Measurements from ENCODE around the gene SHISA7. TPM values are rescaled to one million over a fixed set of nuclear protein-coding genes. Genes with fewer than 3 reads are reported as not detected.
A peak's percentile ranks its signal among the peaks of the same experiment; 100 is the strongest.

SHISA7 gene
- total RNA-seq, 1 experiment from 2014 or later, result not detected

GRCh38 chr19:55461259-55461973 lies 18.3 kb upstream of the SHISA7 start, which contains the start of gene ISOC2:
Gene ISOC2, minus strand, starts transcription at chr19:55461642. Its CDS starts 5,156 bp downstream, at chr19:55456486.
- Histone ChIP-seq H3K27ac (peak within 1 kb of the TSS; percentile 76), H3K27me3 (no peaks in the 10 kb centered on the region), H3K9me3 (replicated peaks) (no peaks in the 10 kb centered on the region), H3K4me1 (peaks cover 7% of the 10 kb centered on the region; the same call in 1 of the 2 replicates), H3K4me3 (peak within 1 kb of the TSS; percentile 69), H3K36me3 (no peaks in the 10 kb centered on the region)
- DNase-seq, result peak; percentile 100

GRCh38 chr19:55460670-55461258 lies 17.7 kb upstream of the SHISA7 start:
- DNase-seq, result peak; percentile 88
- Histone ChIP-seq H3K9me3 (replicated peaks) (no peaks in the 10 kb centered on the region), H3K4me1 (peaks cover 7% of the 10 kb centered on the region; the same call in 1 of the 2 replicates), H3K36me3 (no peaks in the 10 kb centered on the region), H3K4me3 (peak overlapping the region; percentile 69), H3K27me3 (no peaks in the 10 kb centered on the region), H3K27ac (peak overlapping the region; percentile 76)

DNA sequence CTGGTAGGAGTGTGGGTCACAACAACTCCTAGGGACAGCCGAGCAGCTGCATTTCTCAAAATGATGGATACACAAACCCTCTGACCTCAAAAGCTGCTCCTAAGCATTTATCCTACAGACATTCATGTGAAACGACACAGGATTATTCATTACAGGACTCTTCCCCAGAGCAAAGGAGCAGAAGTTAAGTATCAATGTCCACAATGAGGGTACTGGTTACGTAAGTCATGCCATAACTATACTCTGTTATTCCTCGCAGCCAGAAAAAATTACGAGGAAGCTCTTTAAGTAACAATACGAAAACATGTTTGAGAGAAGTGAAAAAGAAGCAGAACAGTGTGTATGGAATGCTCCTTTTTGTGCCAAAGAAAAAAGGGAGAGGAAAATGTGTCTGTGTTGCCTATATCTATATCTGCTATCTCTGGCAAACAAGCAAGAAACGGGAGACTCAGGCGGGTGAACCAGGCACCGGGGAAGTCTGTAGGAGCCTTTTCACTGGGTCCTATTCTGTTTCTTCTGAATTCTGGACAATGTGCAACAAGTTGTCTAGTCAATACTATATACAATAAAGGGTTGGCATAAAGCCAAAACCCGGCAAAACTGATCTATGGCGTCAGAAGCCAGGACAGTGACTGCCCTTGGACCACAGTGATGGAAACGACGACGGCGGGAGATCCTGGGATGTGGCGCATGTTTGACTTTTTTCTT lies 17.0 kb upstream of the SHISA7 start:
- peak overlapping the region; percentile 69 for H3K4me3 ChIP-seq

DNA sequence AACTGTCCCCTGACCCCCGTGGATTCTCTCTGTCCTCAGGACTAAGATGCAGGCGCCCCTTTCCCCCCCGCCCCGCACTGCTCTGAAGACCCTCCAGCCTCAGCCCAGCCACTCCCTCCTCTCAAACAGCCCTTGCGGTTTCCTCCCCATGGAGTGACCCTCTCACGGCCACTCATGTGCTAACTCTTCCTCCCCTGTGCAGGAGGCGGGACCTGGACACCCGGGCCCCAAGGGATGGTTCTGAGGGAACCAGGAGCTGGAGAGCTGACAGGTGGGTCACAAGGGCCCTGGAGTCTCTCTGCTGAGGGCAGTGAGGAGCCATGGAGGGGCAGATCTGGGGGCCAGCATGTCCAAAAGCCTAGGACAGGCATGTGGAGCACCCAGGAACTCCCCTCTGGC lies 16.4 kb upstream of the SHISA7 start:
- Histone ChIP-seq H3K27me3 (no peaks in the 10 kb centered on the region), H3K9me3 (replicated peaks) (no peaks in the 10 kb centered on the region), H3K36me3 (no peaks in the 10 kb centered on the region), H3K27ac (no peak overlapping the region), H3K4me1 (peaks cover 7% of the 10 kb centered on the region; the same call in 1 of the 2 replicates), H3K4me3 (no peak overlapping the region)
- DNase-seq, result no peak

More for the DNA sequence above, 17.0 kb upstream of the SHISA7 start:
- DNase-seq, result no peak
- Histone ChIP-seq H3K4me1 (peaks cover 7% of the 10 kb centered on the region; the same call in 1 of the 2 replicates), H3K27ac (no peak overlapping the region; the same call in 1 of the 2 replicates), H3K9me3 (replicated peaks) (no peaks in the 10 kb centered on the region), H3K36me3 (no peaks in the 10 kb centered on the region), H3K27me3 (no peaks in the 10 kb centered on the region)

DNA sequence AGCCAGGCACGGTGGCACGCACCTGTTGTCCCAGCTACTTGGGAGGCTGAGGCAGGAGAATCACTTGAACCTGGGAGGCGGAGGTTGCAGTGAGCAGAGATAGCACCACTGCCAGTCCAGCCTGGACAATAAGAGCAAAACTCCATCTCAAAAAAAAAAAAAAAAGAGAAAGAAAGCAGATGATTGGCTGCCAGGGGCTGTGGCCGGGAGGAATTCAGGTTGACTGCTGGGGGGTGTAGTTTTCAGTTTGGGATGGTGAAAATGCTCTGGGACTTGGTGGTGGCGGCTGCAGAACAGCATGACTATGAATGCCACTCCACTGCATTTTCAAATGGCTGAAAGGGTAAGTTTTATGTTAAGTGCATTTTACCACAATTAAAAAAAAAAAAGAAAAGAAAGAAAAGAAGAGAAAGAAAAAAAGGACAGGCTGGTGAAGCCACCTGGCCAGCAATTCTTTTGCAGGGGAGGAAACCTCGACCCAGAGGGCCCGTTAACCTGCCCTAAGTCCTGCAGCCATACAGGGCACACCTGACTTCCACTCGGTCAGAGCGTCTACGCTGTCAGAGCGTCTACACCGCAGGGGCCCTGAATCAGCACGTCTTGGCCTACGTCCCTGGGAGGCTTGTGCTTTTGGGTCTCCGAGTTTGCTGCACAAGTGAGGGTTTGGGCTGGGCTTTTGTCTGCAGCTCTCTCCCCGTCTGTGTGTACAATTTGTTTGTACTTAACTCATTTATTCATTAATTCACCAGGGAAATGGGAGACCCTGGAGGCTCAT lies 14.8 kb upstream of the SHISA7 start:
- H3K4me1 ChIP-seq, result peaks cover 7% of the 10 kb centered on the region; the same call in 1 of the 2 replicates
- H3K27ac ChIP-seq, result no peak overlapping the region
- no peak for DNase-seq
- H3K4me3 ChIP-seq, result no peak overlapping the region
- H3K9me3 ChIP-seq (replicated peaks), result no peaks in the 10 kb centered on the region
- no peaks in the 10 kb centered on the region for H3K27me3 ChIP-seq
- no peaks in the 10 kb centered on the region; the same call in 1 of the 2 replicates for H3K36me3 ChIP-seq

GRCh38 chr19:55456347-55456746 lies 13.2 kb upstream of the SHISA7 start:
- Histone ChIP-seq H3K4me3 (no peak overlapping the region), H3K36me3 (no peaks in the 10 kb centered on the region; the same call in 1 of the 2 replicates), H3K27ac (no peak overlapping the region), H3K27me3 (no peaks in the 10 kb centered on the region), H3K4me1 (peaks cover 7% of the 10 kb centered on the region; the same call in 1 of the 2 replicates), H3K9me3 (replicated peaks) (no peaks in the 10 kb centered on the region)
- no peak for DNase-seq

DNA sequence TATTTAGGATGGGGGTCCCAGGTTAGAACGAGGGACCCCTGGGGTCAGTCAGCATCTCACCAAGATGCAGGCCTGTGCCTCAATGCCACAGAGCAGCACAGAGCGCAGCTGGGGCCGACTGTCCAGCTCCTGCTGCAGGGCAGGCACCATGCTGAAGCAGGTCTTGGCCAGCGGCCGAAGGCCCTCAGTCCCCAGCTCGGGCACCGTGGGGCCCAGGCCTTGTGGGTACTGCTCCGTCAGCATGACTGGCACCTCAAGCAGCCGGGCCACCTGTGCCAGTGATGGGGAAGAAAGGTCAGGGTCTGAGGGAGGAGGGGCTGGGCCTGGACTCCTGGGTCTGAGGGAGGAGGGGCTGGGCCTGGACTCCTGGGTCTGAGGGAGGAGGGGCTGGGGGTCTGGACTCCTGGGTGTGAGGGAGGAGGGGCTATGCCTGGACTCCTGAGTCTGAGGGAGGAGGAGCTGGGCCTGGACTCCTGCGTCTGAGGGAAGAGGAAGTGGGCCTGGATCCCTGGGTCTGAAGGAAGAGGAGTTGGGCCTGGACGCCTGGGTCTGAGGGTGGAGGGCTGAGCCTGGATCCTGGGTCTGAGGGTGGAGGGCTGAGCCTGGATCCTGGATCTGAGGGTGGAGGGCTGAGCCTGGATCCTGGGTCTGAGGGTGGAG lies 12.6 kb upstream of the SHISA7 start:
- Histone ChIP-seq H3K27ac (no peak overlapping the region), H3K4me3 (no peak overlapping the region), H3K9me3 (replicated peaks) (no peaks in the 10 kb centered on the region), H3K36me3 (no peaks in the 10 kb centered on the region; the same call in 1 of the 2 replicates), H3K4me1 (peaks cover 6% of the 10 kb centered on the region; the same call in 1 of the 2 replicates), H3K27me3 (no peaks in the 10 kb centered on the region)
- no peak for DNase-seq

DNA sequence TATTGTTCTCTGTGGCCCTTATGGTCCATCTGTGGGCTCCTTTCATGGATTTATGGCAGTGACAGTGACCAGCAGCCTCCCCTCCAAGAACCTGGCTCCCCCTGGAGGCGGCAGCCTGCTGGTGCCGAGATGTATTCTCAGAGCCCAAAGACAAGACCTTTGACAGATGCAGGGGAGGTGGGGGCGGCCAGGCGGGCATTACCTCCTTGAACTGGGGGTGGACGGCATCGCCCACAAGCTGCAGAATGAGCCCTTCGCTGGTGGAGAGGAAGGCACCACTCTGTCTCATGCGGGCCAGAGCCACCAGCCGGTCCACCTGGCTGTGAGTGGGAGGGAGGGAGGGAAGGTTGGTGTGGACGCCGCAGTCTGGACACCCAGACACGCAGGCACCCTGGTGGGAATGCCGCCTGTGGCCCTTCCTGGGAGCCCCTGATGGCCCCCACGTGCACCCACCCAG lies 11.7 kb upstream of the SHISA7 start:
- H3K27ac ChIP-seq, result no peak overlapping the region
- no peaks in the 10 kb centered on the region for H3K4me1 ChIP-seq
- H3K36me3 ChIP-seq, result no peaks in the 10 kb centered on the region; the same call in 1 of the 2 replicates
- peak; percentile 54 to 63 for DNase-seq
- no peaks in the 10 kb centered on the region for H3K27me3 ChIP-seq
- no peak overlapping the region for H3K4me3 ChIP-seq
- no peaks in the 10 kb centered on the region for H3K9me3 ChIP-seq (replicated peaks)

- Histone ChIP-seq H3K36me3 (no peaks in the 10 kb centered on the region; the same call in 1 of the 2 replicates), H3K27ac (no peak overlapping the region), H3K27me3 (no peaks in the 10 kb centered on the region), H3K9me3 (replicated peaks) (no peaks in the 10 kb centered on the region), H3K4me3 (no peak overlapping the region), H3K4me1 (no peaks in the 10 kb centered on the region)
- DNase-seq, result no peak
These were observed 10.6 kb upstream of the SHISA7 start for GRCh38 chr19:55453511-55454260.

DNA sequence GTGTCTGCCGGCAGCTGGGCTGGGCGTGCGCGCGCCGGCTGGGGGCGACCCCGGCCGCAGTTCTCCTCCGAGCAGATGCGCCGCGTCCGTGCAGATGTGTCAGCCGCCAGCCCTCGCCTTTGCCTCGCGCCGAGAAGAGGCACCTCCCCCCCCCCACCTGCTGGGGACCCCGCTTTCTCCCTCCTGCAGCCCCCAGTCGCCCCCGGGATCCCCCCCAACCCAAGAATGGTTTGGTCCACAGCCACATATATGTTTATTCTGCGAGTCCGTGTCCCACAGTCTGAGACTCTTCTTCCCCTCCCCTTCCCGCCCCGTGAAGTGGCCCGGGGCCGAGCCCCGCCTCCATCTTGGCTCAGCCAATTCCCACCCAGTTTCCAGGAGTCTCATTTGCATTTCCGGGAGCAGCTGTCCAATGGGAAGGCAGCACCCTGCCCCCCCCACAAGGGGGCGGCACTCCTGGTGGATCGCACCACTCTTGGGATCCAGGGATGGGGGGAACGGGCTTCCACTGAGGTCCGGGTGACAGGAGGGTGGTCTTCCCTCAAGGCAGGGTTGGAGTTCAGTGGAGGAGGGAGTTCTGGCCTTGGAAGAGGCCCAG lies 9.7 kb upstream of the SHISA7 start:
- Histone ChIP-seq H3K4me3 (no peak overlapping the region), H3K27ac (no peak overlapping the region), H3K27me3 (no peaks in the 10 kb centered on the region), H3K9me3 (replicated peaks) (no peaks in the 10 kb centered on the region), H3K36me3 (no peaks in the 10 kb centered on the region; the same call in 1 of the 2 replicates), H3K4me1 (no peaks in the 10 kb centered on the region)
- DNase-seq, result peak; percentile 79 to 81

DNA sequence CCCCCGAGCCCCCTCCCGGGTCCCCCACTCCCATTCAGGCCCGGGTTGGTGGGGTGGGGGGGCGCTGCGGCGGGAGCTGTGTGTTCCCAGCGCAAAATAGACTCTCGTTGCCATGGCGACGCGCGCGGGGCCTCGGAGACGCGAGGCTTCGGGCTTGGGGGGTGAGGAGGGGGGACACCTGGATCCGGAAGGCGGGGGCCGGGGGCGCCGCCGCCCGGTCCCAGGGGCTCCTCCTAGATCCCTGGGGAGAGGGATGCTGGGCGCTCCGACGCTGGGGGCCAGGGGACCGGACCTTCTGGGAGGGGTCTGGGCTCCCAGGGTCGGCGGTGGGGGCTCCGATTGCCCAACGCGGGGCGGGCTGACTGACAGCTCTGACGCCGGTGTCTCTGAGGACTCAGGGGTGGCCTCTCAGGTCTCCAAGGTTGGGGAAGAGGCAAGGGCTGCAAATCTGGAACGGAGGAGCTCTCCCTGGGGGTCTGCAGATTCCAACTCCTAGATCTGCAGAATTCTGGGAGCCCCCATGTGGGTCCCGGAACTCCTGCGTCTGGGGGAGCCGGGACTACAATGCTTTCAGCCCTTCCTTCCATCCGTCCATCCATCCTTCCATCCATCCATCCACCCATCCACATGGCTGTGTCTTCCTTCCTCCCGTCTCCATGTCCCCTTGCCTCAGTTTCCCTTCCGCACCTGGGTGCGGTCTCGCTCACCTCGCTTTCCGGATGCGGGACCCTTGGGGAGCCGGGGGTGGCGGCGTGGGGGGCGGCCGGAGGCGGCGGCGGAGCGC lies 9.1 kb upstream of the SHISA7 start:
- no peak for DNase-seq
- Histone ChIP-seq H3K4me1 (no peaks in the 10 kb centered on the region), H3K27me3 (no peaks in the 10 kb centered on the region), H3K36me3 (no peaks in the 10 kb centered on the region; the same call in 1 of the 2 replicates), H3K4me3 (no peak overlapping the region), H3K27ac (no peak overlapping the region), H3K9me3 (replicated peaks) (no peaks in the 10 kb centered on the region)

- no peak overlapping the region for H3K27ac ChIP-seq
- H3K4me3 ChIP-seq, result peak overlapping the region; percentile 17; the same call in 1 of the 2 replicates
- no peak for DNase-seq
- no peaks in the 10 kb centered on the region for H3K4me1 ChIP-seq
- no peaks in the 10 kb centered on the region for H3K27me3 ChIP-seq
- no peaks in the 10 kb centered on the region for H3K9me3 ChIP-seq (replicated peaks)
- no peaks in the 10 kb centered on the region; the same call in 1 of the 2 replicates for H3K36me3 ChIP-seq
These were observed 8.3 kb upstream of the SHISA7 start for GRCh38 chr19:55451163-55451964.
